NCI-H2029 treated with DMSO at 0.1 percent for 48 hours (cell line): ENCODE results near the gene ALKBH2.
A peak's percentile ranks its signal among the peaks of the same experiment; 100 is the strongest.

Source experiments
- DNase-seq: peaks from one replicate; lab custom pipeline; 2025; lab: John Stamatoyannopoulos, UW

ALKBH2 gene

DNA sequence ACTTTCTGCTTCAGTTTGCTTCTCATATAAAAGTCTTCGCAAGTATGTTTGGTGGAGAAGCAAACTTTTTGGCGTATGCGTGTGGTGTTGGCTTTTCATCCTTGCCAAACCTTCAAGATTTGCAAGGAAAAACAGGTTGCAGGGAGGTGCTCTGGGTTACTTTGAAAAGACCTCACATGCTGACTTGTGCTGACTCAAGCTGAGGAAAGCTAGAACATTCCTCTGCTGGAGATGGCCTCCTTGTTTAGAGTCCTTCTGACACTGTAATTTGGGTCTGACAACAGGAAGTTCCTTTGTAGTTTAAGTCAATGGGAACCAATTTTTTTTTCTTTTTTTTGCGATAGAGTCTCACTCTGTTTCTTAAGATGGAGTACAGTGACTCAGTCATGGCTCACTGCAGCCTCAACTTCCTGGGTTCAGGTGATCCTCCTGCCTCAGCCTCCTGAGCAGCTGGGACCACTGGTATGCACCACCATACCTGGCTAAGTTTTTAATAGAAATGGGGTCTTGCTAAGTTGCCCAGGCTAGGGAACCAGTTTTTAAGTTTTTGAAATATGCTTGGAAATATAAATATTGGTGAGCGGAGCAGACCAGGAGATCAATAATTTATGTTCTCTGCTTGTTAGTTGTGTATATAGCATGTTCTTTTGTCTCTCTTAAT, 20.5 kb upstream of the ALKBH2 start:
- DNase-seq = no peak

DNA sequence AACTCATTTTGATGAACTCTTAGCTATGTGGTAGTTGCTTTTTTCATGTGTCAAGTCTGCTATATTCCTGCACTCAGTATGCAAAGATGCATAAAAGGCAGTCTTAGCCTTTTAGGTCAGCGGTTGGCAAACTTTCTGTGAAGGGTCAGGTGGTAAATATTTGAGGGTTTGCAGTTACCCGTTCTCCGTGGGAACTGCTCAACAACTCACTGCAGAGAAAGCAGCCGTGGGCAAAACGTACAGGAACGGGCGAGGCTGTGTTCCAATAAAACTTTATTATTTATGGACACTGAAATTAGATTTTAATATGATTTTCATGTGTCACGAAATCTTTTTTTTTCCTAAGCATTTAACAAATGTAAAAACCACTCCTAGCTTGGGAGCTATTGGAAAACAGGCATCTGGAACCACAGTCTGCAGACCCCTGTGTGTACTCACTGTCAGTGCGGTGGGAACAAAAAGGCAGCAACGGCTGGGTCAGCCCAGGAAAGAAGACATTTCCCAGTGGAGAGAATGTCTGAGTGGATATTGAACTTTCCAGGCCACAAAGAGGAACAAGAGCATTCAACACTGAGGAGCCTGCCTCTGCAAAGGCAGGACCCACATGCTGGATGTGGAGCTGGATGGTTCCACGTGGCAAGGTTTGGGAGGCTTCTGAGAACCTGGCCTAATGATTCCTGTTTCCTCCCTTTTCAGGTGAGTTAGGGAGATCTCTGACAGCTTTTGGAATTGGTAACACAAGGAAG, 19.6 kb upstream of the ALKBH2 start:
- no peak for DNase-seq

GRCh38 chr12:109110988-109111495, 17.8 kb upstream of the ALKBH2 start:
- peak; percentile 51 for DNase-seq

GRCh38 chr12:109109746-109110350, 16.6 kb upstream of the ALKBH2 start:
- no peak for DNase-seq

- no peak for DNase-seq
These were observed 11.9 kb upstream of the ALKBH2 start for GRCh38 chr12:109105176-109105575.

DNA sequence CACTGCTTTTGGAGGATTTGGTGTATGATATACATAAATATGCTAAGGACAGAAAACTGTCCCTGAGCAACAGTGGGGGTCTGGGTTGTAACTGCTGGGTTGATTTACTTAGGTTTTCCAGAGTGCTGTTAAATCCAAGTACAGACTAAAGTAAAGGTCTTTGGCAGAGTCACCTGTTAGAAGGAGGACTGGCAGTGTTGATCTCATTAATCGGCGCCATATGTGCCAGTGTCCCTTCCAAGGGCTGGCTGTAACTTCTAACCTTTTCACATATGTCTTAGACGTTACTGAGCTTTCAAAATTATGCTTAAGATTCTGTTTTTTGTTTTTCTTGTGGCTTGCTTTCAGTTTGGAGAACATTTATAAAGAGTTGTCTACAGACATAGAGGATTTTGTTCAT, 9.2 kb upstream of the ALKBH2 start:
- no peak for DNase-seq

GRCh38 chr12:109100741-109101140, 7.5 kb upstream of the ALKBH2 start:
- DNase-seq = no peak

DNA sequence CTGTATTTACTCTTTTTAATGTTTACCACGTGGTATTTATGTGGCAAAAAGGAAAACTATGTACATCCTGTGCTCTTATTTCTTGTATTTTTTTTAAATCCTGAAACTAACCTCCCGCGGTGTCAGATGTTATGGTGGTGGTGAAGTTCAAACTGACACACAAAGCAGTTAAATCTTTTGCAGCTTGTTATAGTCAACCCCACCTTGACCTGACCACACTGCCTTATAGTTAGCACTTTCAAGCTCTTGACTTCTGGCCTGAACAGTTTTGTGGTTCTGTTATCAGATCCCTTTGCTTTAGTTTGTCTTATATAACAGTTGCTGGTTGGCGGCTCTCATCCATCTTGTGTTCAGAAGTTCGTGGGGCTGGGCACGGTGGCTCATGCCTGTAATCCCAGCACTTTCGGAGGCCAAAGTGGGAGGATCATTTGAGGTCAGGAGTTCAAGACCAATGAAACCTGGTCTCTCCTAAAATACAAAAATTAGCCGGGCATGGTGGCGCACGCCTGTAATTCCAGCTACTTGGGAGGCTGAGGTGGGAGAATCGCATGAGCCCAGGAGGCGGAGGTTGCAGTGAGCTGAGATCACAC, 6.3 kb upstream of the ALKBH2 start:
- DNase-seq = no peak

DNA sequence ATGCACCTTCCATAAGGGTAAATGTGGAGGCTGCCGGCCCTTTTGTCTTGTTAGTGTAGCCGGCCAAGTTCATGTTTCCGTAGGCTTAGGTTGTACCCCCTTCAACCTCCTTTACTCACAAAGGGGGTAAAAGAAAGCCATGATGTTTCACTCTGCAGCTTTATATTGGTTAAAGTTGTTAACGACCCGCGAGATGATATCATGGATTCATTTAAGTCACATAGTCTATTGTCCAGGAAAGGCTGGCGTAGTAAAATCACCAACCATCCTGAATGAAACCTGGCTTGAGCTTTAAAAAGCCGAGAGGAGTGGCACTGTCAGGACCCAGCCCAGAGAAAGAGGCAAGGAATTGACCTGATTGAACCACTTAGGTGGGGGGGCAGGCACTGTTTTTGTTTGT, 5.4 kb upstream of the ALKBH2 start:
- DNase-seq = no peak

DNA sequence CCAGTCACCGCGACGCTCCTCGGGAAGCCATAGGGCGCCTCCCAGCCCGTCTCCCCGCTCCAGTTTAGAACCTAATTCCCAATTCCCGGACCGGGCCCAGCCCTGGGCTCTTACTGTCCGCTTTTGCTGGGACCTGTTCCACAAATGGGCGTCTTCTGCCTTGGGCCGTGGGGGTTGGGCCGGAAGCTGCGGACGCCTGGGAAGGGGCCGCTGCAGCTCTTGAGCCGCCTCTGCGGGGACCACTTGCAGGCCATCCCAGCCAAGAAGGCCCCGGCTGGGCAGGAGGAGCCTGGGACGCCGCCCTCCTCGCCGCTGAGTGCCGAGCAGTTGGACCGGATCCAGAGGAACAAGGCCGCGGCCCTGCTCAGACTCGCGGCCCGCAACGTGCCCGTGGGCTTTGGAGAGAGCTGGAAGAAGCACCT, 4.9 kb upstream of the ALKBH2 start:
- DNase-seq = peak; percentile 4

DNA sequence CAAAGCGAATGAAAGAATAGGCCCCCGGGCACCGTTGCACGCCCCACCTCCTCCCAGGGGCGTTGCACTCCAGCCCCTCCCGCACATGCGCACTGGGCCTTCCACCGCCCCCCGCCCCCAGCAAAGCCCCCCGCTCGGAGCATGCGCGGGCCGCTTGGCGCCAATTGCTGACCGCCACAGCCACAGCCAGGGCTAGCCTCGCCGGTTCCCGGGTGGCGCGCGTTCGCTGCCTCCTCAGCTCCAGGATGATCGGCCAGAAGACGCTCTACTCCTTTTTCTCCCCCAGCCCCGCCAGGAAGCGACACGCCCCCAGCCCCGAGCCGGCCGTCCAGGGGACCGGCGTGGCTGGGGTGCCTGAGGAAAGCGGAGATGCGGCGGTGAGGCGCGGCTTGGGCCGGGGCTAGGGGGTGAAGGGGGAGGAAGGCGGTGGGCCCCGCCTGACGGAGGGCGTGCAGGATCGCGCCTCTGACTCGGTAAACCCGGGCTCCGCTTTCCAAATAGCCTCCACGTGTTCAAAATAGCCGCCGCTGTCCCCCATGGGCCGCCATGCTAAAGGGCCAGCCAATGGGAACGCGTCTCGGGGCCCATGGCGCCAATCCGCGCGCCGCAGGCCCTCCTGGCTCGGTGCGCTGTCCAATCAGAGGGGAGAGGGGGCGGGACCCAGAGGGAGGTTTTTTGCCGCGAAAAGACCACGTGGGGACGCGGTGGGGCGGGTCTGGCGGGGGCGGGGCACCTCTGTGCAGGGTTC, 4.3 kb upstream of the ALKBH2 start, which contains the start of gene UNG:
Gene UNG, plus strand, starts transcription at position 163 of the 748 bp plus-strand sequence. Its CDS starts 83 bp downstream, at position 246.
- peak; percentile 88 for DNase-seq

GRCh38 chr12:109097140-109097434, 3.8 kb upstream of the ALKBH2 start:
- no peak for DNase-seq

- DNase-seq = no peak
These were observed 713 bp downstream of the ALKBH2 start for GRCh38 chr12:109092497-109093021.

GRCh38 chr12:109089683-109090082, 3.6 kb downstream of the ALKBH2 start:
- DNase-seq = no peak

- DNase-seq = no peak
These were observed 4.5 kb downstream of the ALKBH2 start for GRCh38 chr12:109088818-109089217.

DNA sequence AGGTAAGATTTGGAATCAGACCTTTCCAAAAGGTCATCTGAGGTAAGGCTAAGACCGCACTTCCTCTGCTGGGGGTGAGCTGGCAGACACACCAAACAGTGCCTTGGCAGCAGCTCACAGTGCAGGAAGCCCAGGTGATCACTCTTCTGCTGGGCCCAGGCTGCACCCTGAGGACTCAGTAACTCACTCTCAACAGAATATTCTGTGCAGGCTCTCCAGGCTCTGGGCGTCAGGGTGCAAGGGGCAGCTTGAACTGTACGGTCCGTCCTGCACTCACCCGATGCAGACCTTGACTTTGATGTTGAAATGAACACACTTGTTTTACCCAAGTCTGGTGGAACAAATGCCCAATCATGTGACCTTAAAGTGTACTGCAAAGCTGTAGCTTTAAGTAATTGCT, 6.0 kb downstream of the ALKBH2 start:
- DNase-seq = no peak

- DNase-seq = no peak
These were observed 7.7 kb downstream of the ALKBH2 start for GRCh38 chr12:109085590-109085989.

GRCh38 chr12:109084425-109084824, 8.8 kb downstream of the ALKBH2 start:
- DNase-seq = no peak

GRCh38 chr12:109082751-109083150, 10.5 kb downstream of the ALKBH2 start:
- no peak for DNase-seq

DNA sequence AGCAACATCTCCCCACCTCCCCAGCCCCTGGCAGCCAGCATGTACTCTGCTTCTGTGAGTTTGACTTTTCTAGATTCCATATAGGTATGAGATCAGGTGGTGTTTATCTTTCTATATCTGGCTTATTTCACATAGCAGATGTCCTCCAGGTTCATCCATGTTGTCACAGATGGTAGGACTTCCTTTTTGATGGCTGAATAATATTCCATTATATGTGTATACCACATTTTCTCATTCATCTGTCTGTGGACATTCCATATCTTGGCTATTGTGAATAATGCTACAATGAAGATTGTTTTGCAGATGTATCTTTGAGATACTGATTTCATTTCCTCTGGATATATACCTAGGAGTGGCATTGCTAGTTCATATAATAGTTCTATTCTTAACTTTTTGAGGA, 18.4 kb downstream of the ALKBH2 start:
- DNase-seq = no peak

DNA sequence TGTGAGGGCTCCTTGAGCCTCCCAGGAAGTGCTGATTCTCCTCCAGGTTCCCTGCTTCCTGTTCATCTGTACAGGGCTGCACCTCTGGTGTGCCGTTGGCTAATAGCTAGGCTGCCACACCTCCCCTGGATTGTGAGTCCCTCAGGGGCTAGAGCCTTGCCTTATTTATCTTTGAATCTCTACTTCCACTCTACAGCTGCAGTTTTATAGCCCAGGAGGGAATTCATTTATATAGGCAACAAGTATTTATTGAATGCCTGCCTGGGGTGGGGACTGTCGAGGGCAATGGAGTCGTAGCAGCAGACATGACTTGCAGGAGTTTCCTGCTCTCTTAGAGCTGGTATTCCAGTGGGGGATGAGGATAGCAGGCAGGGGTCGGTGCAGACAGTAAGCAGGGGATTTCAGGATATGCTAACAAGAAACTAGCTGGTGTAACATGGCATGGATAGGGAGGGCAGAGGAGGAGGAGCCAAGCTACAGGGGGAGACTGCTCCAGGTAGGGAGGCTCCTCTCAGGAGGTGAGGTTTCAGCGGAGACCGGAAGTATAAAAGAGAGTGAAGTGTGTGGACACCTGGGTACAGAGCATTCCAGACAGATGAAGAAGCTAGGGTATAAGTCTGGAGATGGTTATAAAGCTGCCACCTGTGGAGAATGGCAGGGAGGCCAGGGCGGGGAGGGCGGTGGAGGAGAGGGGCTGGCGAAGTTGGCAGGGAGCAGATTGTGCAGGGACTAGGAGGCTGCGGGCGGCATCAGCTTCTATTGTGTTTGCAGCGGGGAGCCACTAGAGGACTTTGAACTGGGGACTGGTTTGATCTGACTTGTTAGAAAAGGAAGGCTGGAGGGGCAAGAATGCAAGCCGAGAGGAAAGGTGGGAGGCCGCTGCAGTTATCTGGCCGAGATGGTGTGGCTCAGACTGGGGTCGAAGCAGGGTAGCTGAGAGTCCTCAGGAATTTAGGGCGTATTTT, 23.7 kb downstream of the ALKBH2 start:
- no peak for DNase-seq
